ENCODE results near the gene DNAJC21. TPM values are rescaled to one million over a fixed set of nuclear protein-coding genes. Genes with fewer than 3 reads are reported as not detected.

DNAJC21 gene
- total and polyA plus RNA-seq, 2 of the 4 experiments (the other 2 are of a cell fraction): 8.8 to 12.7 TPM

DNA sequence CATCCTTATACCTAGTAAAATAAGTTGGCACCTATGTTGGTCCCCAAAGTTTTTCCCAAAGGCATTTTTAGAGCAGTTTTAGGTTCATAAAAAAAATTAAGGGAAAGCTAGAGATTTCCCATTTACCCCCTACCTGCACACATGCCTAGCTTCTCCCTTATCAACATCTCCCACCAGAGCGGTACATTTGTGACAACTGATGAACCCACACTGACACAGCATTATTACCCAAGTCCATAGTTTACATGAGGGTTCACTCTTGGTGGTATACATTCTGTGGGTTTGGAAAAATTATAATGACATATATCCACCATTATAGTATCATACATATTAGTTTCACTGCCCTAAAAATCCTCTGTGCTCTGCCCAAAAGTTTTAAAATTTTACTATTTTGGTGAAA is 26.1 kb upstream of the DNAJC21 start:
- Histone ChIP-seq H2BK5ac (ENCODE audit: low read depth, low read length, poor library complexity, severe bottlenecking) (no peak overlapping the region), H3K9ac (ENCODE audit: low read depth, low read length) (no peak overlapping the region), H4K8ac (ENCODE audit: low read depth in 2 of 2, low read length in 2 of 2) (no peak overlapping the region), H3K27ac (ENCODE audit: insufficient read depth, low read length) (no peak overlapping the region), H4K91ac (ENCODE audit: insufficient read depth, low read depth, low read length) (no peak overlapping the region), H2BK15ac (ENCODE audit: low read depth, low read length) (no peak overlapping the region), H3K36me3 (ENCODE audit: control insufficient read depth, insufficient read depth, low read length) (peaks cover 13% of the 10 kb centered on the region), H3K27me3 (ENCODE audit: control insufficient read depth, insufficient read depth, low read length) (no peaks in the 10 kb centered on the region), H2BK120ac (ENCODE audit: low read depth, low read length) (no peak overlapping the region), H3K56ac (ENCODE audit: extremely low read depth, insufficient read depth, low read length) (no peak overlapping the region), H2BK20ac (ENCODE audit: low read depth, low read length) (no peak overlapping the region), H2AK9ac (replicated peaks; ENCODE audit: low read depth, low read length, poor library complexity) (no peak overlapping the region), H3K4me1 (ENCODE audit: control insufficient read depth, insufficient read depth, low read length) (no peaks in the 10 kb centered on the region), H3K4me3 (ENCODE audit: insufficient read depth, low read depth, low read length) (no peak overlapping the region), H3K18ac (ENCODE audit: low read depth, low read length) (no peak overlapping the region), H2AFZ (replicated peaks; ENCODE audit: low read length, poor library complexity) (no peak overlapping the region), H3K79me1 (ENCODE audit: low read depth in 1 of 2, low read length in 2 of 2) (peaks cover 3 to 8% of the 10 kb centered on the region in 2 experiments; a peak in 3 of 4 replicates), H3K14ac (replicated peaks; ENCODE audit: low read depth, low read length) (no peak overlapping the region), H3K23ac (ENCODE audit: low read depth, low read length) (no peak overlapping the region), H3K9me1 (ENCODE audit: insufficient read depth, low read length) (no peaks in the 10 kb centered on the region), H2AK5ac (ENCODE audit: low read depth, low read length) (no peak overlapping the region), H3K9me3 (ENCODE audit: control insufficient read depth, insufficient read depth, low read length) (no peaks in the 10 kb centered on the region), H3K4me2 (ENCODE audit: low read depth, low read length) (no peak overlapping the region), H4K5ac (ENCODE audit: low read depth, low read length) (no peak overlapping the region), H4K20me1 (ENCODE audit: insufficient read depth, low read length) (no peaks in the 10 kb centered on the region), H3K4ac (ENCODE audit: low read depth, low read length) (no peak overlapping the region)
- in situ Hi-C loops (cut with MboI; ENCODE audit: low sequenced_read_pairs) (no loop called here), intact Hi-C loops (cut with micrococcal nuclease) (no loop called here), dilution Hi-C loops (cut with HindIII; ENCODE audit: low sequenced_read_pairs, unreplicated experiment) (no loop called here)
- no CpG with 5 or more reads among the region's 1 CpG for WGBS, 2 experiments (ENCODE audit: extremely low coverage in 2 of 2, insufficient read length in 1 of 2)
- POLR2A ChIA-PET (ENCODE audit: unreplicated experiment): no interaction called here
- TF ChIP-seq MAFK (IDR thresholded peaks at IDR 0.05; ENCODE audit: low read depth, low read length): no peak
- no peak for TF ChIP-seq MAZ (IDR thresholded peaks at IDR 0.05; ENCODE audit: borderline replicate concordance, low read depth, low read length)
- TF ChIP-seq RFX5 (IDR thresholded peaks at IDR 0.05; ENCODE audit: low read depth, low read length): no peak
- TF ChIP-seq MXI1 (IDR thresholded peaks at IDR 0.05; ENCODE audit: borderline replicate concordance, low read depth, low read length): no peak
- DNase-seq: no peak
- no TSS peak for BruUV-seq (replicated peaks)
- no peak for ATAC-seq (ENCODE audit: low read depth)
- CTCF ChIA-PET: no interaction called here

Measured in IMR-90 (cell line).